ENCODE results near the gene HPSE2. TPM values are rescaled to one million over a fixed set of nuclear protein-coding genes. Genes with fewer than 3 reads are reported as not detected.

The HPSE2 gene
- total RNA-seq, 4 donors from 2014 or later, result 0.57 to 3.6 (median 1.5) TPM

DNA sequence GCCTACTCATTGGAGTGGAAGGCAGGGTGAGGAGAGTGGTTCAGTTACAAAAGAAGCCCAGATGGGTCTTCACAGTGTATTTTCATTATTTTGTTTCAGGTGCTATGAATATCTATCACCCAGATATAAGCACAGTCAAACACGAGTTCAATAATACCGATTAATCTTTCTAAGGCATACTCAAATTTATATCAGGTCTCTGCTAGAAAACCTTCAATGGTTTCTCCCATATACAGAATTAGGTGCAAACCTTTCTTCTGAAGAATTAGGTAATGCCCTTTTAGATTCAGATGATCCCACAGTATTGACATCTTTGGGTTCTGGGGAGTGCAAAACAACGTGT is 774.2 kb downstream of the HPSE2 start:
- 89 to 93% methylated on average over 3 of the region's 3 CpGs for WGBS, 2 donors

DNA sequence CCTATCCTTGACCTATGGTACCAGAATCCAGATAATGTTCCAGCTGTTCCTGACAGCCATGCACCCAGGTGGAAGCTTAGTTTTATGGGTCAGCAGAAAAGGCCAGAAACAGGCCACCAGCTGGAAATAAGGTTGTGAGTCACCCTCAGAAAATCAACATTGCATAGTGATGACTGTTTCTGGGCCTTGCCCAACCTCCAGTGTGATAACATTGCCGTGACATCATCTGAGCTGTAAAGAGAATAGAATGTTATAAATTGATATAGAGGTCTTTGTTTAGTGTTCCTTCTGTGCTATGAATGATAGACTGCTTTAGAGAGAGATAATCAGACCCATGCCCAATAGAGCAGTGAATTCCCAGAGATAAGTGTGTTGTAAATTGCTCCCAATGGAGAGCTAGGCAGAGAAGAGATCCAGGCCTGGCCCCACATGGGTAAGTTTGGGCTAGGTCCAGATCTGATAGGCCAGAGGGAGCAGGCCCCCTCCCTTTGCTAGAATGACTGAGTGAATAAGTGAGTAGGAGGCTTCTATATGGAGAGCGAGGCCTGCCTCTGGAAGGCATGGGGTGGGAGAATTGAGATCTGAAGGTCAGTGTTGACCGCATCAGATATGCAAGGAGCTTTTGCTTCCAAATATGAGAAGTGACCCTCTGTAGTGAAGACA is 774.7 kb downstream of the HPSE2 start:
- H3K4me3 ChIP-seq (ENCODE audit: low read depth, poor library complexity, severe bottlenecking), result no peak overlapping the region
- DNase-seq (ENCODE audit: low spot score in 2 of 2), result no peak
- intact Hi-C loops (cut with DNase I; ENCODE audit: low total_unique reads), result loop anchor here (10.0 kb wide), 1 partner anchor 784 kb away; no protein-coding TSS in a partner anchor
- 66 to 76% methylated on average over 3 of the region's 3 CpGs for WGBS, 2 donors
- TF ChIP-seq, protein P1, sequence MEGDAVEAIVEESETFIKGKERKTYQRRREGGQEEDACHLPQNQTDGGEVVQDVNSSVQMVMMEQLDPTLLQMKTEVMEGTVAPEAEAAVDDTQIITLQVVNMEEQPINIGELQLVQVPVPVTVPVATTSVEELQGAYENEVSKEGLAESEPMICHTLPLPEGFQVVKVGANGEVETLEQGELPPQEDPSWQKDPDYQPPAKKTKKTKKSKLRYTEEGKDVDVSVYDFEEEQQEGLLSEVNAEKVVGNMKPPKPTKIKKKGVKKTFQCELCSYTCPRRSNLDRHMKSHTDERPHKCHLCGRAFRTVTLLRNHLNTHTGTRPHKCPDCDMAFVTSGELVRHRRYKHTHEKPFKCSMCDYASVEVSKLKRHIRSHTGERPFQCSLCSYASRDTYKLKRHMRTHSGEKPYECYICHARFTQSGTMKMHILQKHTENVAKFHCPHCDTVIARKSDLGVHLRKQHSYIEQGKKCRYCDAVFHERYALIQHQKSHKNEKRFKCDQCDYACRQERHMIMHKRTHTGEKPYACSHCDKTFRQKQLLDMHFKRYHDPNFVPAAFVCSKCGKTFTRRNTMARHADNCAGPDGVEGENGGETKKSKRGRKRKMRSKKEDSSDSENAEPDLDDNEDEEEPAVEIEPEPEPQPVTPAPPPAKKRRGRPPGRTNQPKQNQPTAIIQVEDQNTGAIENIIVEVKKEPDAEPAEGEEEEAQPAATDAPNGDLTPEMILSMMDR (IDR thresholded peaks at IDR 0.05), result no peak
- TF ChIP-seq POLR2A (IDR thresholded peaks at IDR 0.05), result no peak

More for the DNA sequence above, 774.2 kb downstream of the HPSE2 start:
- no peak for DNase-seq (ENCODE audit: low spot score in 2 of 2)
- H3K4me3 ChIP-seq (ENCODE audit: low read depth, poor library complexity, severe bottlenecking), result no peak overlapping the region
- intact Hi-C loops (cut with DNase I; ENCODE audit: low total_unique reads), result loop anchor here (10.0 kb wide), 1 partner anchor 783 kb away; no protein-coding TSS in a partner anchor
- TF ChIP-seq, protein P1 (IDR thresholded peaks at IDR 0.05), result no peak
- TF ChIP-seq POLR2A (IDR thresholded peaks at IDR 0.05), result no peak

DNA sequence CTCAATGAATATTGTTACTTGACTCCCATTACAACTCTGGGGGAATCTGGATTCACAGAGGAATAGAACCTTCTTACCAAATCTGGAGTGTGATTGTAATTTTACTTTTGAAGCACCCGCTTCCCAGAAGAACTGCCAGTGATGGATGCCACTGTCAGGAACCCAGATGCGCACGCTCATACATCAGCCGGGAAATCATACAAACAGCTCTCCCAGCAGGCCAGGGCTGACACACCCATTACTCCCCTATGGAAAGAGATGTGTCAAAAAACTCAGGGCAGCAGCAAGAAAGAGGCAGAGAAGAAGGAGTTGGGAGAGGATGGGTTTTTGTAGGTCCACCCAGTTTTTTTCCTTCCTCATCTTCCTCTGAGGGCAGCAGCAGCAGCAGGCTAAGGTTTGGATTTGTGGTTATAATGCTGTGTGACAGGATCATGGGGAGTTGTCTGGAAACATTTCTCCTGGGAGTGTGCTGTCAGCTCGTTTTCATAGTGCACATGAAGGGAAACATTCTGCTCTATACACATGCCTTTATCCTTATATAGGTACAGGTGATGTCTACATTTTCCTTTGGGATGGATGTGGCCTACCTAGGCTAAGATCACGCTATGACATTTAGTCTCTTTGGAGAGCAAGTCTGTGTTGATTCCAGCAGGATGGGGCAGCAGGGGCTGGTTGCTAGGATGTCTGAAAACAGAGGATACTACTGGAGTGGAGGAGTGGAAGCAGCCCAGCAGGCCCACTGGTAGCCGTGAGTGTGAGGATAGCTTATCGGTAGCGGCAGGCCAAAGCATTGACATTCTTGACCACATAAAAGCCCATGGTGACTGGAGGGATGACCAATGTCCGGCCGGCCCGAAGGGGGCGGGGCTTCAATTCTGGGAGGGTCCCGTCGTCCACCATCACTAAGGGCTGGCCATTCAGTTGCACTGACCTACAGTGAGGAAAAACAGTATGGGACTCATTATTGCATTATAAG is 776.6 kb downstream of the HPSE2 start:
- DNase-seq (ENCODE audit: low spot score in 2 of 2), result no peak
- WGBS, 2 donors, result 87% methylated on average over 14 to 15 of the region's 15 CpGs
- intact Hi-C loops (cut with DNase I; ENCODE audit: low total_unique reads), result no loop called here
- TF ChIP-seq POLR2A (IDR thresholded peaks at IDR 0.05), result no peak
- TF ChIP-seq, protein P1 (IDR thresholded peaks at IDR 0.05), result no peak
- no peak overlapping the region for H3K4me3 ChIP-seq (ENCODE audit: low read depth, poor library complexity, severe bottlenecking)

DNA sequence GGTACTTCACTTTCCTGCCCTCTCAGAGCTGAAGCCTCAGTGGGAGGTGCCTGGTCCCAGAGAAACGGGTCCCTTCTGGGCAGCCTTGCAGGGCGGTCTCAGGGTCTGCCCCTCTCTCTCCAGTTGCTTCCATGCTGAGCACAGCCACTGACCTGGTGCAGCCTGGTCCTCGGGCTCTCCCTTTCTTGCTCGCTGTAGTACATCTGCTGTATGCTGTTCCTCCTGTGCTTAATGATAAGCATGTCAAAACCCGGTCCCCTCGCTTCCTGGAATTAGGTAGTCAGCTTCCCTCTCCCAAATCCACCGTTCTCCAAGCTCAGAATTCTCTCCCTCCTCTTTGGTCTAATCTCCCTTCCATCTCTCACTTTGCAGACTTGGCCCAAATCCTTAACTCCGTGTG is 777.9 kb downstream of the HPSE2 start:
- H3K4me3 ChIP-seq (ENCODE audit: low read depth, poor library complexity, severe bottlenecking), result no peak overlapping the region
- TF ChIP-seq POLR2A (IDR thresholded peaks at IDR 0.05), result no peak
- TF ChIP-seq, protein P1 (IDR thresholded peaks at IDR 0.05), result no peak
- intact Hi-C loops (cut with DNase I; ENCODE audit: low total_unique reads), result no loop called here
- 34 to 43% methylated on average over 8 of the region's 8 CpGs for WGBS, 2 donors
- DNase-seq (ENCODE audit: low spot score in 2 of 2), result no peak

DNA sequence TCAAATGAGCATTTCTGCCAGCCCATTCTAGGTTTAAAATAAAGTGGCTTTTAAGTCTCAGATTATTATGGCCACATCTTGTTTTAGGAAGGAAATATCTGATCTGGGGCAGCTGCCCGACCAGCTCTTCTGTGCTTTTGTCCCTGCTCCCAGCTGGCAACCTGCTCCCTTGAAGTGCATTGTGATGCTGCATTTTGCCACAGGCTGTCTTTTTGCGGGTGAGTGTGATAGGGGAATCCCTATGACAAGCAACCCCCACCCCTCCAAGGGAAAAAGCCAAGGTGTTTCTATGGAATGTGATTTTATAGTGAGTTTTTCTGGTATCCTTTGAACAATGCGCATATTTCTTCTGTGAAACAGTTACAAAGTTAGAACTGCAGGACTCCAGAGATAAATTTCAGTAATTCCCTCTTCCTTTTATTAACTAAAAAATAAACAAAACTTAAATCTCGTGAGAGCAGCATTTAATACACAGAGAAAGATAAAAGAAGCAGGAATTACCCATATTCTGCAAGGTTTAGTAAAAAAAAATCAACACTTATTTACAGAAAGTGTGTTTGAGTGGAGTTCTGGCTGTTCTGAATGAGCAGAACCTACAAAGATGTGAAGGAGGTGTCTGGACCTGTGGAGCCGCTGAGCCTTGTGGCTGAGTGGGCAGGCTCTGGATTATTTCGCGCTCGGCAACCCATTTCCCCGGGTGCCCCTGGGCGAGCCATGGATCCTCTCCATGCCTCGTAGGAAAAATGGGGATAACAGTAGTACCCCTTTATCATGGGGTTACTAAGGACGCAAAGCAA is 778.8 kb downstream of the HPSE2 start:
- TF ChIP-seq, protein P1 (IDR thresholded peaks at IDR 0.05), result no peak
- TF ChIP-seq POLR2A (IDR thresholded peaks at IDR 0.05), result no peak
- no peak for DNase-seq (ENCODE audit: low spot score in 2 of 2)
- WGBS, 2 donors, result 64 to 65% methylated on average over 12 of the region's 12 CpGs
- intact Hi-C loops (cut with DNase I; ENCODE audit: low total_unique reads), result no loop called here
- H3K4me3 ChIP-seq (ENCODE audit: low read depth, poor library complexity, severe bottlenecking), result no peak overlapping the region
